Caco-2 (cell line): ENCODE results near the gene SLC17A9. TPM values are rescaled to one million over a fixed set of nuclear protein-coding genes. Genes with fewer than 3 reads are reported as not detected.

Experiments
- Bru-seq: library from RNA; stranded (reverse); fragments of 400-500 nt; gene quantifications from one replicate; lab custom pipeline; 2021; lab: Mats Ljungman, UMichigan
- BruChase-seq, 2 experiments: library from RNA; stranded (reverse); fragments of 400-500 nt; gene quantifications; one replicate each; lab custom pipeline; 2021; lab: Mats Ljungman, UMichigan
- BruUV-seq: library from RNA; stranded (reverse); fragments of 400-500 nt; replicated peaks from 2 replicates; lab custom pipeline; 2021; lab: Mats Ljungman, UMichigan
- CTCF ChIA-PET: fragments of 300-600 bp; sonication (Branson Sonifier 250); formaldehyde crosslinking; loops from one replicate; lab custom pipeline; 2022; ENCODE audit warnings: antibody characterized with exemption; lab: Charles Lee
- POLR2A ChIA-PET: fragments of 300-600 bp; sonication (Branson Sonifier 250); formaldehyde crosslinking; loops from one replicate; lab custom pipeline; 2022; ENCODE audit warnings: antibody characterized with exemption; lab: Charles Lee
- DNase-seq, 2 experiments: peaks; one replicate each; pipeline versions ENCODE4 v3.0.0 to v3.0.0-alpha.2; 2020 to 2022
- H3K27me3 ChIP-seq: replicated peaks from 2 replicates; pipeline ENCODE4 v1.6.0; 2011; ENCODE audit warnings: low read length; ENCODE audit not compliant: control insufficient read depth, insufficient read depth
- H3K36me3 ChIP-seq: 2 replicates; pipeline ENCODE4 v1.5.1; 2011; ENCODE audit warnings: low read length; ENCODE audit not compliant: control insufficient read depth, insufficient read depth
- H3K4me1 ChIP-seq: fragments of 250-450 bp; sonication (Bioruptor Pico); 2 replicates; pipeline ENCODE4 v1.5.1; 2020; ENCODE audit warnings: mild to moderate bottlenecking
- H3K4me3 ChIP-seq: 2 replicates; pipeline ENCODE4 v1.5.1; 2011; ENCODE audit warnings: low read depth, mild to moderate bottlenecking, control low read depth, low read length
- H3K9me3 ChIP-seq: fragments of 250-450 bp; sonication (Bioruptor Pico); 2 replicates; pipeline ENCODE4 v1.5.1; 2020; ENCODE audit warnings: mild to moderate bottlenecking, moderate library complexity
- H3K27ac Mint-ChIP-seq: one replicate; pipeline ENCODE4 v1.8.0; 2022; ENCODE audit warnings: mixed read lengths; ENCODE audit not compliant: unreplicated experiment
- H3K27me3 Mint-ChIP-seq: one replicate; pipeline ENCODE4 v1.8.0; 2022; ENCODE audit warnings: mixed read lengths; ENCODE audit not compliant: insufficient read depth, unreplicated experiment
- H3K36me3 Mint-ChIP-seq: one replicate; pipeline ENCODE4 v1.8.0; 2022; ENCODE audit warnings: mild to moderate bottlenecking, mixed read lengths; ENCODE audit not compliant: insufficient read depth, unreplicated experiment
- H3K4me1 Mint-ChIP-seq: one replicate; pipeline ENCODE4 v1.8.0; 2022; ENCODE audit warnings: low read depth, mixed read lengths; ENCODE audit not compliant: unreplicated experiment
- H3K4me3 Mint-ChIP-seq: one replicate; pipeline ENCODE4 v1.8.0; 2022; ENCODE audit warnings: mild to moderate bottlenecking, moderate library complexity, mixed read lengths; ENCODE audit not compliant: unreplicated experiment
- H3K9me3 Mint-ChIP-seq: one replicate; pipeline ENCODE4 v1.8.0; 2022; ENCODE audit warnings: mixed read lengths; ENCODE audit not compliant: unreplicated experiment
- intact Hi-C: fragments of 100-400 bp; cut with micrococcal nuclease; formaldehyde crosslinking; loops from one replicate; pipeline ENCODE4 v1.10.0; 2022; ENCODE audit not compliant: unreplicated experiment
- long read RNA-seq: library from polyadenylated mRNA; stranded (forward); transcript quantifications from one replicate; pipeline ENCODE4 v2.0.0, GENCODE V29; 2022
- total RNA-seq: library from RNA; stranded (reverse); gene quantifications from 2 replicates; pipeline ENCODE4 v1.2.3, GENCODE V29; 2022
- TF ChIP-seq, protein P1 (sequence below), 2 experiments: fragments of 200-600 bp in 1 of 2; IDR thresholded peaks; 1 replicate in 1 of 2; 2 replicates in 1 of 2; pipeline versions ENCODE4 v1.5.1 to v1.8.0; 2011 to 2022; ENCODE audit warnings: antibody characterized with exemption in 1 of 2, control low read depth in 1 of 2, inconsistent platforms in 1 of 2, low read depth in 1 of 2, low read length in 1 of 2, mild to moderate bottlenecking in 1 of 2, moderate library complexity in 1 of 2; ENCODE audit not compliant: insufficient read depth in 1 of 2, severe bottlenecking in 1 of 2, unreplicated experiment in 1 of 2

The SLC17A9 gene, protein sequence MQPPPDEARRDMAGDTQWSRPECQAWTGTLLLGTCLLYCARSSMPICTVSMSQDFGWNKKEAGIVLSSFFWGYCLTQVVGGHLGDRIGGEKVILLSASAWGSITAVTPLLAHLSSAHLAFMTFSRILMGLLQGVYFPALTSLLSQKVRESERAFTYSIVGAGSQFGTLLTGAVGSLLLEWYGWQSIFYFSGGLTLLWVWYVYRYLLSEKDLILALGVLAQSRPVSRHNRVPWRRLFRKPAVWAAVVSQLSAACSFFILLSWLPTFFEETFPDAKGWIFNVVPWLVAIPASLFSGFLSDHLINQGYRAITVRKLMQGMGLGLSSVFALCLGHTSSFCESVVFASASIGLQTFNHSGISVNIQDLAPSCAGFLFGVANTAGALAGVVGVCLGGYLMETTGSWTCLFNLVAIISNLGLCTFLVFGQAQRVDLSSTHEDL
- total RNA-seq (64.7 and 77.4 TPM in 2 replicates), Bru-seq, nascent RNA (percentile 70 among the genes with signal in this experiment), BruChase-seq, experiment 1, labeled RNA remaining after a 2-hour chase (percentile 82 among the genes with signal in this experiment), BruChase-seq, experiment 2, labeled RNA remaining after a 6-hour chase (percentile 86 among the genes with signal in this experiment)
- long read RNA-seq, partial matches to known transcripts = 13 of 37 reads
- long read RNA-seq, other reads (novel, unspliced or antisense) = 23 of 37 reads

DNA sequence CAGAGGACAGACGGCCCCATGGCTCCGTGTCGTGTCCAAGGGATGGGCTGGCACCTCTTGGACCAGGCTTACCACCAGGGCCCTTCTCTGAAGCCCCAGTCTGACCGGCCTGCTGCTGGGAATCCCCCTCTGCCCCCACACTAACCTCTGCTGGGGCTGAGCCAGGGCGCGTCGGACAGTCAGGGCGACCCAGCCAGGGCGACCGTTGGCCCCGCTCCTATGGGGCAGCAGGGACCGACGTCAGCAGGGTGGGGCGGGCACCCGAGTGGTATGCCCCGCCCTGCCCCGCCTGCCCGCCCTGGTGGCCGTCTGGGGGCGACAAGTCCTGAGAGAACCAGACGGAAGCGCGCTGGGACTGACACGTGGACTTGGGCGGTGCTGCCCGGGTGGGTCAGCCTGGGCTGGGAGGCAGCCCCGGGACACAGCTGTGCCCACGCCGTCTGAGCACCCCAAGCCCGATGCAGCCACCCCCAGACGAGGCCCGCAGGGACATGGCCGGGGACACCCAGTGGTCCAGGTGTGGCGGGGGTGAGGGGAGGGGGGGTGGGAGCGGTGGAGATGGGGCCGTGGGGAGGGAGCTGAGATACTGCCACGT, at the start of gene SLC17A9:
TSS of gene SLC17A9 (plus strand) at position 337 of the 595 bp plus-strand sequence. CDS start at position 459, 122 bp downstream.
- Mint-ChIP-seq H3K27me3 (no peaks in the 10 kb centered on the region), H3K4me1 (peaks cover 35% of the 10 kb centered on the region), H3K4me3 (peak within 1 kb of the TSS; percentile 85), H3K9me3 (peaks cover 14% of the 10 kb centered on the region), H3K27ac (peak within 1 kb of the TSS; percentile 93), H3K36me3 (peaks cover 84% of the 10 kb centered on the region)
- TF ChIP-seq, protein P1, sequence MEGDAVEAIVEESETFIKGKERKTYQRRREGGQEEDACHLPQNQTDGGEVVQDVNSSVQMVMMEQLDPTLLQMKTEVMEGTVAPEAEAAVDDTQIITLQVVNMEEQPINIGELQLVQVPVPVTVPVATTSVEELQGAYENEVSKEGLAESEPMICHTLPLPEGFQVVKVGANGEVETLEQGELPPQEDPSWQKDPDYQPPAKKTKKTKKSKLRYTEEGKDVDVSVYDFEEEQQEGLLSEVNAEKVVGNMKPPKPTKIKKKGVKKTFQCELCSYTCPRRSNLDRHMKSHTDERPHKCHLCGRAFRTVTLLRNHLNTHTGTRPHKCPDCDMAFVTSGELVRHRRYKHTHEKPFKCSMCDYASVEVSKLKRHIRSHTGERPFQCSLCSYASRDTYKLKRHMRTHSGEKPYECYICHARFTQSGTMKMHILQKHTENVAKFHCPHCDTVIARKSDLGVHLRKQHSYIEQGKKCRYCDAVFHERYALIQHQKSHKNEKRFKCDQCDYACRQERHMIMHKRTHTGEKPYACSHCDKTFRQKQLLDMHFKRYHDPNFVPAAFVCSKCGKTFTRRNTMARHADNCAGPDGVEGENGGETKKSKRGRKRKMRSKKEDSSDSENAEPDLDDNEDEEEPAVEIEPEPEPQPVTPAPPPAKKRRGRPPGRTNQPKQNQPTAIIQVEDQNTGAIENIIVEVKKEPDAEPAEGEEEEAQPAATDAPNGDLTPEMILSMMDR (IDR thresholded peaks at IDR 0.05; ENCODE audit: insufficient read depth in 1 of 2, low read depth in 1 of 2, low read length in 1 of 2, severe bottlenecking in 1 of 2, unreplicated experiment in 1 of 2) = peak in 1 of 2 experiments; percentile 65
- POLR2A ChIA-PET = interaction anchor here (0.5 to 2.5 kb wide), 5 partner anchors 15 to 91 kb away, joined by 3 to 26 read pairs (median 4); partner anchors contain the start of genes GID8 and TCFL5
- peak; percentile 96 to 97 for DNase-seq
- no TSS peak for BruUV-seq
- peak within 1 kb of the TSS; percentile 60 for H3K4me3 ChIP-seq
- peaks cover 45% of the 10 kb centered on the region for H3K4me1 ChIP-seq
- intact Hi-C loops = loop anchor here (1.0 to 2.0 kb wide), 3 partner anchors 14 to 26 kb away; partner anchors contain the start of genes DIDO1 and GID8
- no peaks in the 10 kb centered on the region for H3K27me3 ChIP-seq
- H3K36me3 ChIP-seq = peaks cover 11% of the 10 kb centered on the region; the same call in 1 of the 2 replicates
- no peaks in the 10 kb centered on the region for H3K9me3 ChIP-seq
- CTCF ChIA-PET = interaction anchor here (0.6 to 3.1 kb wide), 5 partner anchors 8 to 158 kb away, joined by 3 to 15 read pairs (median 3); no protein-coding TSS in a partner anchor

DNA sequence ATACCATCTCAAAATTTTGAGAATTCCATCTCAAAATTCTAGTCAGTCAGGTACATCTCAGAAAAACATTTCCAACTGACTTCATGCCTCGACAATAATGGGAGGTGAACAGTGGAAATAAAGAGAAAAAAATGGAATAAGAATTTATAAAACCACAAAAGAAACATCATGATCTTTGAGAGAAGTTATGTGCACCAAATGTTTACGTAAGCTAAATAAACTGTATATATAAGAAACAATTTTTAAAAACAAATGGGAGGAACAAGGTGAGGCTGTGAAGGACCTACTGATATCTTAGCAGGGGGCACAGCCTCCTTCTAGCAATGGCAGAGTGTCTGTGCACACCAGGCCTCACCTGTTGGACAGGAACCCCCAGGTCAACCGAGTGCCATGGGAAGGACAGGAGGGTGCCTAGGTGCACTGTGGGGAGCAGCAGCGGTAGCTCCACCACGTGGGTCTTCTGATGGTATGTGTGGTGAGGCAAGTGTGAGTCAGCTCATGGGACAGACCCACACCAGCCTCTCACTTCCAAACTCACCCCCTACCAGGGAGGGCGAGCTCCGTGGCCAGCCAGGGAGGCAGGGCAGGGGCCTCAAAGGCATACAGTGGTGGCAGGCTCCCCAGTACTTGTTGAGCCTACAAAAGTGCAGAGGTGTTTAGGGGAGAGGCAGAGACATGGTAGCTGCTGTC, 49.4 kb upstream of the SLC17A9 start:
- Histone ChIP-seq H3K9me3 (no peaks in the 10 kb centered on the region), H3K27me3 (no peaks in the 10 kb centered on the region), H3K4me1 (peaks cover 13% of the 10 kb centered on the region), H3K4me3 (no peak overlapping the region), H3K36me3 (peaks cover 20% of the 10 kb centered on the region)
- POLR2A ChIA-PET = no interaction called here
- Mint-ChIP-seq H3K4me3 (no peak overlapping the region), H3K36me3 (peaks cover 100% of the 10 kb centered on the region), H3K9me3 (no peaks in the 10 kb centered on the region), H3K27me3 (no peaks in the 10 kb centered on the region), H3K27ac (peak overlapping the region; percentile 82), H3K4me1 (peaks cover 28% of the 10 kb centered on the region)
- DNase-seq = no peak
- TF ChIP-seq, protein P1 (IDR thresholded peaks at IDR 0.05; ENCODE audit: insufficient read depth in 1 of 2, low read depth in 1 of 2, low read length in 1 of 2, severe bottlenecking in 1 of 2, unreplicated experiment in 1 of 2) = no peak
- intact Hi-C loops = no loop called here
- no TSS peak for BruUV-seq
- CTCF ChIA-PET = interaction anchor here (0.9 to 1.3 kb wide), 2 partner anchors 10 to 17 kb away, joined by 3 to 6 read pairs; no protein-coding TSS in a partner anchor
